ENCODE measurements around the gene IL17RE. TPM values are rescaled to one million over a fixed set of nuclear protein-coding genes. Genes with fewer than 3 reads are reported as not detected.

The IL17RE gene
- total and polyA plus RNA-seq, 2 of the 13 experiments (the other 11 are each of a cell fraction or from before 2014, with no cell fraction given) = 14.5 to 24.1 TPM

DNA sequence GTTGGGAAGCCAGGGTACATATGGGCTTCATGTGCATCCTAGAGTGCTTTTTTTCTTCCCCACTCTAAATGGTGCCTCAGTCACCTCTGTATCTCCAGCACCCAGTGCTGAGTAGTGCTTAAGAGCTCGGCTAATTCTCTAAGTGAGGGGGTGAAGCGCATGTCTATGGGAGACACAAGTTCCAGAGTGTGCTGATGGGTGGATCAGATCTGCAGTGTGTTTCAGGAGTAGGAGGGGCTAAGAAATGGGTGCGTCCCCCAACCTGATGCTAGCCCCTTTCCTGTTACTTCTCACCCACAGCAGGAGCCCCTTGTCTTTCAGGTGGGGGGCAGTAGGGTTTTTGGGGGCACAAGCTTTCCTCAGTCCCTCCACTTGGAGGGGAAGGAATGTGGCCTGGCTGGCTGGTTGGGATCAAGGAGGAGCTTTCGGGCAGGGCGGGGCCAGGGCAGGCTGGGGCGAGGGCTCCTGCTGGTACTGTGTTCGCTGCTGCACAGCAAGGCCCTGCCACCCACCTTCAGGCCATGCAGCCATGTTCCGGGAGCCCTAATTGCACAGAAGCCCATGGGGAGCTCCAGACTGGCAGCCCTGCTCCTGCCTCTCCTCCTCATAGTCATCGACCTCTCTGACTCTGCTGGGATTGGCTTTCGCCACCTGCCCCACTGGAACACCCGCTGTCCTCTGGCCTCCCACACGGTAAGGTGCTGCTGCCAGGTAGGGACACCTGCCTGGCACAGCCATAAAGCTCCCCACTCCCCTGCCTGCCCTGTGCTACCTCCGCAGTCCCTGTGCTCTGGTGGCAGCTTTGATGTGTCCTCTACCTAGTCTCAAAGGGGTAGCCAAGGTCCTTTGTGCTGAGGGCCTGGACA is at the start of gene IL17RE (continued):
- TF ChIP-seq, protein P1, sequence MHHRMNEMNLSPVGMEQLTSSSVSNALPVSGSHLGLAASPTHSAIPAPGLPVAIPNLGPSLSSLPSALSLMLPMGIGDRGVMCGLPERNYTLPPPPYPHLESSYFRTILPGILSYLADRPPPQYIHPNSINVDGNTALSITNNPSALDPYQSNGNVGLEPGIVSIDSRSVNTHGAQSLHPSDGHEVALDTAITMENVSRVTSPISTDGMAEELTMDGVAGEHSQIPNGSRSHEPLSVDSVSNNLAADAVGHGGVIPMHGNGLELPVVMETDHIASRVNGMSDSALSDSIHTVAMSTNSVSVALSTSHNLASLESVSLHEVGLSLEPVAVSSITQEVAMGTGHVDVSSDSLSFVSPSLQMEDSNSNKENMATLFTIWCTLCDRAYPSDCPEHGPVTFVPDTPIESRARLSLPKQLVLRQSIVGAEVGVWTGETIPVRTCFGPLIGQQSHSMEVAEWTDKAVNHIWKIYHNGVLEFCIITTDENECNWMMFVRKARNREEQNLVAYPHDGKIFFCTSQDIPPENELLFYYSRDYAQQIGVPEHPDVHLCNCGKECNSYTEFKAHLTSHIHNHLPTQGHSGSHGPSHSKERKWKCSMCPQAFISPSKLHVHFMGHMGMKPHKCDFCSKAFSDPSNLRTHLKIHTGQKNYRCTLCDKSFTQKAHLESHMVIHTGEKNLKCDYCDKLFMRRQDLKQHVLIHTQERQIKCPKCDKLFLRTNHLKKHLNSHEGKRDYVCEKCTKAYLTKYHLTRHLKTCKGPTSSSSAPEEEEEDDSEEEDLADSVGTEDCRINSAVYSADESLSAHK (CRISPR knock-in tag; IDR thresholded peaks at IDR 0.05; ENCODE audit: borderline replicate concordance) = no peak
- TF ChIP-seq ZBTB20 (CRISPR knock-in tag; IDR thresholded peaks at IDR 0.05; ENCODE audit: borderline replicate concordance, low read depth) (0 out of 2 replicates have a peak, but pooled peaks have one; percentile 13), MTF1 (CRISPR knock-in tag; IDR thresholded peaks at IDR 0.05) (no peak), ZNF652 (CRISPR knock-in tag; IDR thresholded peaks at IDR 0.05; ENCODE audit: borderline replicate concordance, low read depth) (no peak), THAP11 (CRISPR knock-in tag; IDR thresholded peaks at IDR 0.05) (peak; percentile 11), ZBTB38 (CRISPR knock-in tag; IDR thresholded peaks at IDR 0.05) (peak; percentile 68), ZNF619 (CRISPR knock-in tag; IDR thresholded peaks at IDR 0.05) (no peak), CEBPB (IDR thresholded peaks at IDR 0.05; ENCODE audit: borderline replicate concordance, low read depth, low read length) (no peak)
- TF ChIP-seq, protein P2, sequence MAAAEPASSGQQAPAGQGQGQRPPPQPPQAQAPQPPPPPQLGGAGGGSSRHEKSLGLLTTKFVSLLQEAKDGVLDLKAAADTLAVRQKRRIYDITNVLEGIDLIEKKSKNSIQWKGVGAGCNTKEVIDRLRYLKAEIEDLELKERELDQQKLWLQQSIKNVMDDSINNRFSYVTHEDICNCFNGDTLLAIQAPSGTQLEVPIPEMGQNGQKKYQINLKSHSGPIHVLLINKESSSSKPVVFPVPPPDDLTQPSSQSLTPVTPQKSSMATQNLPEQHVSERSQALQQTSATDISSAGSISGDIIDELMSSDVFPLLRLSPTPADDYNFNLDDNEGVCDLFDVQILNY (CRISPR knock-in tag; conservative IDR thresholded peaks at IDR 0.05) = no peak
- TF ChIP-seq, protein P3, sequence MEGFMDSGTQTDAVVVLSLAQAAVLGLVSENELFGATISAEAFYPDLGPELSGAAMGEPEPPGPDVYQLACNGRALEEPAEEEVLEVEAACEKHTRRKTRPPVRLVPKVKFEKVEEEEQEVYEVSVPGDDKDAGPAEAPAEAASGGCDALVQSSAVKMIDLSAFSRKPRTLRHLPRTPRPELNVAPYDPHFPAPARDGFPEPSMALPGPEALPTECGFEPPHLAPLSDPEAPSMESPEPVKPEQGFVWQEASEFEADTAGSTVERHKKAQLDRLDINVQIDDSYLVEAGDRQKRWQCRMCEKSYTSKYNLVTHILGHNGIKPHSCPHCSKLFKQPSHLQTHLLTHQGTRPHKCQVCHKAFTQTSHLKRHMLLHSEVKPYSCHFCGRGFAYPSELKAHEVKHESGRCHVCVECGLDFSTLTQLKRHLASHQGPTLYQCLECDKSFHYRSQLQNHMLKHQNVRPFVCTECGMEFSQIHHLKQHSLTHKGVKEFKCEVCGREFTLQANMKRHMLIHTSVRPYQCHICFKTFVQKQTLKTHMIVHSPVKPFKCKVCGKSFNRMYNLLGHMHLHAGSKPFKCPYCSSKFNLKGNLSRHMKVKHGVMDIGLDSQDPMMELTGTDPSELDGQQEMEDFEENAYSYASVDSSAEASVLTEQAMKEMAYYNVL (CRISPR knock-in tag; IDR thresholded peaks at IDR 0.05; ENCODE audit: borderline replicate concordance) = peak; percentile 91; the same call in 1 of the 2 replicates
- TF ChIP-seq, protein P4, sequence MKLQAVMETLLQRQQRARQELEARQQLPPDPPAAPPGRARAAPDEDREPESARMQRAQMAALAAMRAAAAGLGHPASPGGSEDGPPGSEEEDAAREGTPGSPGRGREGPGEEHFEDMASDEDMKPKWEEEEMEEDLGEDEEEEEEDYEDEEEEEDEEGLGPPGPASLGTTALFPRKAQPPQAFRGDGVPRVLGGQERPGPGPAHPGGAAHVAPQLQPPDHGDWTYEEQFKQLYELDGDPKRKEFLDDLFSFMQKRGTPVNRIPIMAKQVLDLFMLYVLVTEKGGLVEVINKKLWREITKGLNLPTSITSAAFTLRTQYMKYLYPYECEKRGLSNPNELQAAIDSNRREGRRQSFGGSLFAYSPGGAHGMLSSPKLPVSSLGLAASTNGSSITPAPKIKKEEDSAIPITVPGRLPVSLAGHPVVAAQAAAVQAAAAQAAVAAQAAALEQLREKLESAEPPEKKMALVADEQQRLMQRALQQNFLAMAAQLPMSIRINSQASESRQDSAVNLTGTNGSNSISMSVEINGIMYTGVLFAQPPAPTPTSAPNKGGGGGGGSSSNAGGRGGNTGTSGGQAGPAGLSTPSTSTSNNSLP (IDR thresholded peaks at IDR 0.05; ENCODE audit: low read depth, low read length) = no peak
- TF ChIP-seq, protein P5, sequence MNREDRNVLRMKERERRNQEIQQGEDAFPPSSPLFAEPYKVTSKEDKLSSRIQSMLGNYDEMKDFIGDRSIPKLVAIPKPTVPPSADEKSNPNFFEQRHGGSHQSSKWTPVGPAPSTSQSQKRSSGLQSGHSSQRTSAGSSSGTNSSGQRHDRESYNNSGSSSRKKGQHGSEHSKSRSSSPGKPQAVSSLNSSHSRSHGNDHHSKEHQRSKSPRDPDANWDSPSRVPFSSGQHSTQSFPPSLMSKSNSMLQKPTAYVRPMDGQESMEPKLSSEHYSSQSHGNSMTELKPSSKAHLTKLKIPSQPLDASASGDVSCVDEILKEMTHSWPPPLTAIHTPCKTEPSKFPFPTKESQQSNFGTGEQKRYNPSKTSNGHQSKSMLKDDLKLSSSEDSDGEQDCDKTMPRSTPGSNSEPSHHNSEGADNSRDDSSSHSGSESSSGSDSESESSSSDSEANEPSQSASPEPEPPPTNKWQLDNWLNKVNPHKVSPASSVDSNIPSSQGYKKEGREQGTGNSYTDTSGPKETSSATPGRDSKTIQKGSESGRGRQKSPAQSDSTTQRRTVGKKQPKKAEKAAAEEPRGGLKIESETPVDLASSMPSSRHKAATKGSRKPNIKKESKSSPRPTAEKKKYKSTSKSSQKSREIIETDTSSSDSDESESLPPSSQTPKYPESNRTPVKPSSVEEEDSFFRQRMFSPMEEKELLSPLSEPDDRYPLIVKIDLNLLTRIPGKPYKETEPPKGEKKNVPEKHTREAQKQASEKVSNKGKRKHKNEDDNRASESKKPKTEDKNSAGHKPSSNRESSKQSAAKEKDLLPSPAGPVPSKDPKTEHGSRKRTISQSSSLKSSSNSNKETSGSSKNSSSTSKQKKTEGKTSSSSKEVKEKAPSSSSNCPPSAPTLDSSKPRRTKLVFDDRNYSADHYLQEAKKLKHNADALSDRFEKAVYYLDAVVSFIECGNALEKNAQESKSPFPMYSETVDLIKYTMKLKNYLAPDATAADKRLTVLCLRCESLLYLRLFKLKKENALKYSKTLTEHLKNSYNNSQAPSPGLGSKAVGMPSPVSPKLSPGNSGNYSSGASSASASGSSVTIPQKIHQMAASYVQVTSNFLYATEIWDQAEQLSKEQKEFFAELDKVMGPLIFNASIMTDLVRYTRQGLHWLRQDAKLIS (CRISPR knock-in tag; IDR thresholded peaks at IDR 0.05) = 0 out of 2 replicates have a peak, but pooled peaks have one; percentile 29
- TF ChIP-seq, protein P6, sequence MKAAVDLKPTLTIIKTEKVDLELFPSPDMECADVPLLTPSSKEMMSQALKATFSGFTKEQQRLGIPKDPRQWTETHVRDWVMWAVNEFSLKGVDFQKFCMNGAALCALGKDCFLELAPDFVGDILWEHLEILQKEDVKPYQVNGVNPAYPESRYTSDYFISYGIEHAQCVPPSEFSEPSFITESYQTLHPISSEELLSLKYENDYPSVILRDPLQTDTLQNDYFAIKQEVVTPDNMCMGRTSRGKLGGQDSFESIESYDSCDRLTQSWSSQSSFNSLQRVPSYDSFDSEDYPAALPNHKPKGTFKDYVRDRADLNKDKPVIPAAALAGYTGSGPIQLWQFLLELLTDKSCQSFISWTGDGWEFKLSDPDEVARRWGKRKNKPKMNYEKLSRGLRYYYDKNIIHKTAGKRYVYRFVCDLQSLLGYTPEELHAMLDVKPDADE (CRISPR knock-in tag; IDR thresholded peaks at IDR 0.05) = no peak

Measured in HepG2 (cell line).